HL-60/S4 treated with retinoic acid at 250 ng/mL for 4 days and 3 days (cell line): ENCODE data around the gene RNF10.
"Not testable (repeated sequence)": the region's sequence is repeated elsewhere in the genome, so short reads cannot be mapped to it uniquely, and the experiment has no call there.

Experiments
- in situ Hi-C: fragments of 300-500 bp; cut with MboI; formaldehyde crosslinking; loops from 2 replicates; pipeline ENCODE4 v1.7.0; 2022; ENCODE audit warnings: low sequenced_read_pairs

The RNF10 gene

GRCh38 chr12:120602416-120602815 lies 68.3 kb downstream of the RNF10 start:
- in situ Hi-C loops: not testable (repeated sequence)

- in situ Hi-C loops: no loop called here
These were observed 76.4 kb downstream of the RNF10 start for GRCh38 chr12:120610560-120610959.

DNA sequence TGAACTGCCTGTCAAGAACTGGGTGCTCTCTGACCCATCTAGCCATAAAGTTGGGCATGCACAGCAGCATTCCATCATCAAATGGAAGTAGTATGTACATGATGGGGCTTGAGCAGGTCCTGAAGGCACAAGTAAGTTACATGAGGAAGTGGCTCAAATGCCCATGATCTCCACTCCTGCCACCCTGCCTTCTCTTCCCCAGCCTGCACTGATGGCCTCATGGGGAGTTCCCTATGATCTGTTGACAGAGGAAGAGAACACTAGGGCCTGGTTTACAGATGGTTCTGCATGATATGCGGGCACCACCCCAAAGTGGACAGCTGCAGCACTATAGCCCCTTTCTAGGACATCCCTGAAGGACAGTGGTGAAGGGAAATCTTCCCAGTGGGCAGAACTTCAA lies 77.4 kb downstream of the RNF10 start:
- in situ Hi-C loops: not testable (repeated sequence)

GRCh38 chr12:120614848-120615247 lies 80.7 kb downstream of the RNF10 start:
- in situ Hi-C loops: no loop called here

DNA sequence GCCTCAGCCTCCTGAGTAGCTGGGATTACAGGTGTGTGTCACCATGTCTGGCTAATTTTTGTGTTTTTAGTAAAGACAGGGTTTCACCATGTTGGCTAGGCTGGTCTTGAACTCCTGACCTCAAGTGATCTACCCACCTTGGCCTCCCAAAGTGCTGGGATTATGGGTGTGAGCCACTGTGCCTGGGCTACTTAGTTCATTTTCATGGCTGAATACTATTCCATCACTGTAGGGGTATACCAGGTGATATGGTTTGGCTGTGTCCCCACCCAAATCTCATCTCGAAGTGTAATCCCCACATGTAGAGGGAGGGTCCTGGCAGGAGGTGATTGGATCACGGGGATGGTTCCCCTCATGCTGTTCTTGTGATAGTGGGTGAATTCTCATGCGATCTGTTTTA lies 83.0 kb downstream of the RNF10 start:
- in situ Hi-C loops: not testable (repeated sequence)

DNA sequence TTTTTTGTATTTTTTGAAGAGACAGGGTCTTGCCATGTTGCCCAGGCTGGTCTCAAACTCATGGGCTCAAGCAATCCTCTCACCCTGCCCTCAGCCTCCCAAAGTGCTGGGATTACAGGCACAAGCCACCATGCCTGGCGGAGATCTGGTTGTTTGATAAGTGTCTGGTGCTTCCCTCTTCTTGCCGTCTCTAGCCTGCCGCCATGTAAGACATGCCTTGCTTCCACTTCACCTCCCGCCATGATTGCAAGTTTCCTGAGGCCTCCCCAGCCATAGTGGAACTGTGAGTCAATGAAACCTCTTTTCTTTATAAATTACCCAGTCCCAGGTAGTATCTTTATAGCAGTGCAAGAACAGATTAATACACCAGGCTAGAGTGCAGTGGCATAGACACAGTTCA lies 83.6 kb downstream of the RNF10 start:
- in situ Hi-C loops: not testable (repeated sequence)

GRCh38 chr12:120618954-120619615 lies 84.9 kb downstream of the RNF10 start:
- in situ Hi-C loops: no loop called here

GRCh38 chr12:120620624-120621023 lies 86.5 kb downstream of the RNF10 start:
- in situ Hi-C loops: no loop called here

GRCh38 chr12:120625557-120626419 lies 91.6 kb downstream of the RNF10 start:
- in situ Hi-C loops: no loop called here
